Hepatocyte (in vitro differentiated cells): ENCODE data around the gene ADGRA1. TPM values are rescaled to one million over a fixed set of nuclear protein-coding genes. Genes with fewer than 3 reads are reported as not detected.

Experiments used
- DNase-seq: peaks from one replicate; pipeline ENCODE4 v3.0.0-alpha.2; 2016; ENCODE audit warnings: low spot score
- H2AFZ ChIP-seq: fragments of 200-600 bp; sonication (generic); 2 replicates; pipeline ENCODE4 v1.6.0; 2016; ENCODE audit warnings: antibody characterized with exemption, mild to moderate bottlenecking
- H3K27ac ChIP-seq: fragments of 200-600 bp; sonication (generic); 2 replicates; pipeline ENCODE4 v1.5.1; 2016; ENCODE audit warnings: mild to moderate bottlenecking
- H3K27me3 ChIP-seq: fragments of 200-600 bp; sonication (generic); 2 replicates; pipeline ENCODE4 v1.6.1; 2016
- H3K36me3 ChIP-seq: fragments of 200-600 bp; sonication (generic); replicated peaks from 2 replicates; pipeline ENCODE4 v1.5.1; 2016; ENCODE audit warnings: low read depth; ENCODE audit not compliant: insufficient read depth
- H3K4me1 ChIP-seq: fragments of 200-600 bp; sonication (generic); 2 replicates; pipeline ENCODE4 v1.5.1; 2016; ENCODE audit warnings: mild to moderate bottlenecking, moderate library complexity; ENCODE audit not compliant: insufficient read depth
- H3K4me2 ChIP-seq: fragments of 200-600 bp; sonication (generic); 2 replicates; pipeline ENCODE4 v1.6.0; 2016
- H3K4me3 ChIP-seq: fragments of 200-600 bp; sonication (generic); 2 replicates; pipeline ENCODE4 v1.5.1; 2016; ENCODE audit warnings: mild to moderate bottlenecking
- H3K79me2 ChIP-seq: fragments of 200-600 bp; sonication (generic); 2 replicates; pipeline ENCODE4 v1.6.0; 2017; ENCODE audit warnings: mild to moderate bottlenecking
- H3K9me2 ChIP-seq: fragments of 200-600 bp; sonication (generic); replicated peaks from 2 replicates; pipeline ENCODE4 v1.6.0; 2017; ENCODE audit warnings: mild to moderate bottlenecking; ENCODE audit not compliant: insufficient read depth
- H3K9me3 ChIP-seq: fragments of 200-600 bp; sonication (generic); 2 replicates; pipeline ENCODE4 v1.5.1; 2016; ENCODE audit warnings: low read depth, mild to moderate bottlenecking
- H4K20me1 ChIP-seq: fragments of 200-600 bp; sonication (generic); 2 replicates; pipeline ENCODE4 v1.6.0; 2016; ENCODE audit warnings: mild to moderate bottlenecking; ENCODE audit not compliant: insufficient read depth, poor library complexity, severe bottlenecking
- EZH2 ChIP-seq: fragments of 200-600 bp; sonication (generic); IDR thresholded peaks from 2 replicates; pipeline ENCODE4 v1.6.1; 2016; ENCODE audit warnings: antibody characterized with exemption, mild to moderate bottlenecking, borderline replicate concordance
- EZH2phosphoT487 ChIP-seq: fragments of 200-600 bp; sonication (generic); IDR thresholded peaks from one replicate; pipeline ENCODE4 v1.6.1; 2018; ENCODE audit warnings: antibody characterized with exemption, mild to moderate bottlenecking, low read depth, moderate library complexity; ENCODE audit not compliant: unreplicated experiment, severe bottlenecking
- WGBS: methylation state at CpG from one replicate; pipeline ENCODE4 v1.1.6; 2016; ENCODE audit warnings: low lambda C conversion rate; ENCODE audit errors: missing lambda C conversion rate; 5-methylcytosine and 5-hydroxymethylcytosine counted together
- polyA plus RNA-seq: library from polyadenylated mRNA; unstranded; fragments of >200 nt; fragmentation: Nextera tagmentation; extraction: Ambion mirVana; gene quantifications from 2 replicates; pipeline ENCODE4 v1.2.1, GENCODE V29; 2016
- total RNA-seq: library from RNA; depleted of rRNA; stranded (reverse); fragments of >200 nt; gene quantifications from 2 replicates; pipeline ENCODE4 v1.2.3, GENCODE V29; 2014
- TF ChIP-seq, protein P1 (sequence below): fragments of 200-600 bp; sonication (generic); IDR thresholded peaks from 2 replicates; pipeline ENCODE4 v1.5.1; 2016; ENCODE audit warnings: antibody characterized with exemption, mild to moderate bottlenecking; ENCODE audit not compliant: poor library complexity

ADGRA1 gene
- total and polyA plus RNA-seq, 2 experiments from 2014 or later = 0.47 TPM; not detected in 1

DNA sequence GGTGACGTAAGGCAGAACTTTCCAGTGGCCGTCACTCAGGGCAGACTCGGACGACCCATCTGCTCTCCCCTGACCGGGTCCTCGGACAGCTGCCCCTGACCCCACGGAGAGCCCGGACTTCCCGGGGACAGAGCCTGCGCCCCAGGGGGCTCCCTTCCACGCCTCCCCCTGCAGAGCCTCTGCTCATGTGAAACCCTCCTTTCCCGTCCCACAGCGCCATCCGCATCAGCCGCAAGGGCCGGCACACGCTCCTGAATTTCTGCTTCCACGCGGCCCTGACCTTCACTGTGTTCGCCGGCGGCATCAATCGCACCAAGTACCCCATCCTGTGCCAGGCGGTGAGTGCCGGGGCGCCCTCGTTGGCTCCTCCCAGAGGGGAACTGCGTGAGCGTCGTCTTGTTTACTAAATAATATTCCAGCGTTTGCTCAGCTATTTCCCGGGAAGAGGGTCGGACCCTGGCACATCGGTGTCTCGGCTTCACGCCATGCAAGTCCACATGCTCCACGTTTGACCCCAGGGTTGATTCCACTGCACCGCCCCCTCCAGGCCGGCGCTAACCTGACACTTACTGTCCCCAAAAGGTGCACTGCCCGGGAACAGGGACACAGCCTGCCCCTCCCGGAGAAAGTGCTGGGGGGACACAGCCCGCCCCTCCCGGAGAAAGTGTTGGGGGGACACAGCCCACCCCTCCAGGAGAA lies 10.9 kb downstream of the ADGRA1 start:
- Histone ChIP-seq H3K4me2 (no peak overlapping the region), H4K20me1 (no peaks in the 10 kb centered on the region), H3K27ac (no peak overlapping the region), H2AFZ (no peak overlapping the region), H3K4me1 (no peaks in the 10 kb centered on the region), H3K36me3 (no peaks in the 10 kb centered on the region), H3K27me3 (no peaks in the 10 kb centered on the region), H3K9me3 (no peaks in the 10 kb centered on the region), H3K79me2 (no peaks in the 10 kb centered on the region), H3K4me3 (no peak overlapping the region), H3K9me2 (no peaks in the 10 kb centered on the region)
- WGBS = 90% methylated on average over 44 of the region's 44 CpGs
- DNase-seq = no peak
- no peak for TF ChIP-seq EZH2
- TF ChIP-seq EZH2phosphoT487 = no peak
- TF ChIP-seq, protein P1, sequence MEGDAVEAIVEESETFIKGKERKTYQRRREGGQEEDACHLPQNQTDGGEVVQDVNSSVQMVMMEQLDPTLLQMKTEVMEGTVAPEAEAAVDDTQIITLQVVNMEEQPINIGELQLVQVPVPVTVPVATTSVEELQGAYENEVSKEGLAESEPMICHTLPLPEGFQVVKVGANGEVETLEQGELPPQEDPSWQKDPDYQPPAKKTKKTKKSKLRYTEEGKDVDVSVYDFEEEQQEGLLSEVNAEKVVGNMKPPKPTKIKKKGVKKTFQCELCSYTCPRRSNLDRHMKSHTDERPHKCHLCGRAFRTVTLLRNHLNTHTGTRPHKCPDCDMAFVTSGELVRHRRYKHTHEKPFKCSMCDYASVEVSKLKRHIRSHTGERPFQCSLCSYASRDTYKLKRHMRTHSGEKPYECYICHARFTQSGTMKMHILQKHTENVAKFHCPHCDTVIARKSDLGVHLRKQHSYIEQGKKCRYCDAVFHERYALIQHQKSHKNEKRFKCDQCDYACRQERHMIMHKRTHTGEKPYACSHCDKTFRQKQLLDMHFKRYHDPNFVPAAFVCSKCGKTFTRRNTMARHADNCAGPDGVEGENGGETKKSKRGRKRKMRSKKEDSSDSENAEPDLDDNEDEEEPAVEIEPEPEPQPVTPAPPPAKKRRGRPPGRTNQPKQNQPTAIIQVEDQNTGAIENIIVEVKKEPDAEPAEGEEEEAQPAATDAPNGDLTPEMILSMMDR = no peak

DNA sequence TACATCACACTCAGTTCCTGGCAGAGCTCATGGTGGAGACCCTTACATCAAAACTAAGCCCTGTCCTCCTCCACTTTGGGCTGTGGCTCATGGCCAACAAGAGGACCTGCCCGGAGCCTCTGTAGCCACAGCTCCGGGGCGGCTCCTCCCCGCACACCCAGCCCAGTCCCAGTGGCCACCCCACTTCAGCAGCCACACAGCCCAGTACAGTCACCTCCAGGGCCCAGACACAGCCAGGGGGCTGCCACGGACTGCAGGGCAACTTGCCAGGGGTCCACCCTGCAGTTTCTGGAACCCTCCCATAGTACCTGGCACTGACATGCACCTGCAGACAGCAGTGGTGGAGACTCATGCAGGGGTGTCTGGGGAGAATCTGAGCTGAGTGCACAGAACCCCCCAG lies 11.8 kb downstream of the ADGRA1 start:
- H3K36me3 ChIP-seq = no peaks in the 10 kb centered on the region
- no peaks in the 10 kb centered on the region for H3K9me2 ChIP-seq
- H4K20me1 ChIP-seq = no peaks in the 10 kb centered on the region
- no peak overlapping the region for H3K4me3 ChIP-seq
- 94% methylated on average over 5 of the region's 5 CpGs for WGBS
- H3K4me2 ChIP-seq = no peak overlapping the region
- TF ChIP-seq, protein P1 = no peak
- TF ChIP-seq EZH2phosphoT487 = no peak
- TF ChIP-seq EZH2 = no peak
- no peaks in the 10 kb centered on the region for H3K4me1 ChIP-seq
- no peak overlapping the region for H2AFZ ChIP-seq
- no peaks in the 10 kb centered on the region for H3K79me2 ChIP-seq
- no peak for DNase-seq
- H3K9me3 ChIP-seq = no peaks in the 10 kb centered on the region
- H3K27me3 ChIP-seq = no peaks in the 10 kb centered on the region
- no peak overlapping the region for H3K27ac ChIP-seq

DNA sequence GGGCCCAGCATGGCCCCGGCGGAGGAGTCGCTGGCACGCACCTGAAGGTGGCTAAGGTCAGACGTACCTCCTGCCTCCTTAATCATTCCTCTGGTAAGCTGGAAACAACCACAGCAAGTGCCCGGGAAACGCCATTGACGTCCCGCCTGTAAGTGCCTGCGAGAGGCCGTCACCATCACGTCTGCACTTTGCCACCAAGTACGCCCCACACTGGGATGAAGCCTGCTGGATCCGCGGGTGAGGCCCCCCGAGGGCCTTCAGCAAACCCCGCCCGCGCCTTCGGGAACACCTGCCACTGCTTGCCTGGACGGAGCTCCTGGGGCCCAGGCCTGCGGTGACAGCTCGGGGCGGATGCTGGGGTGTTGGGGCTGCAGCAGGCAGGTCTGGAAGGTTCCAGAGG lies 12.5 kb downstream of the ADGRA1 start:
- Histone ChIP-seq H4K20me1 (no peaks in the 10 kb centered on the region), H3K36me3 (no peaks in the 10 kb centered on the region), H3K79me2 (no peaks in the 10 kb centered on the region), H3K4me1 (no peaks in the 10 kb centered on the region), H3K27ac (no peak overlapping the region), H3K4me2 (no peak overlapping the region), H3K4me3 (no peak overlapping the region), H3K27me3 (no peaks in the 10 kb centered on the region), H3K9me2 (no peaks in the 10 kb centered on the region), H2AFZ (no peak overlapping the region), H3K9me3 (no peaks in the 10 kb centered on the region)
- TF ChIP-seq, protein P1 = no peak
- TF ChIP-seq EZH2phosphoT487 (no peak), EZH2 (no peak)
- no peak for DNase-seq
- WGBS = 91% methylated on average over 24 of the region's 24 CpGs
